ENCODE measurements around the gene C1orf210.

DNA sequence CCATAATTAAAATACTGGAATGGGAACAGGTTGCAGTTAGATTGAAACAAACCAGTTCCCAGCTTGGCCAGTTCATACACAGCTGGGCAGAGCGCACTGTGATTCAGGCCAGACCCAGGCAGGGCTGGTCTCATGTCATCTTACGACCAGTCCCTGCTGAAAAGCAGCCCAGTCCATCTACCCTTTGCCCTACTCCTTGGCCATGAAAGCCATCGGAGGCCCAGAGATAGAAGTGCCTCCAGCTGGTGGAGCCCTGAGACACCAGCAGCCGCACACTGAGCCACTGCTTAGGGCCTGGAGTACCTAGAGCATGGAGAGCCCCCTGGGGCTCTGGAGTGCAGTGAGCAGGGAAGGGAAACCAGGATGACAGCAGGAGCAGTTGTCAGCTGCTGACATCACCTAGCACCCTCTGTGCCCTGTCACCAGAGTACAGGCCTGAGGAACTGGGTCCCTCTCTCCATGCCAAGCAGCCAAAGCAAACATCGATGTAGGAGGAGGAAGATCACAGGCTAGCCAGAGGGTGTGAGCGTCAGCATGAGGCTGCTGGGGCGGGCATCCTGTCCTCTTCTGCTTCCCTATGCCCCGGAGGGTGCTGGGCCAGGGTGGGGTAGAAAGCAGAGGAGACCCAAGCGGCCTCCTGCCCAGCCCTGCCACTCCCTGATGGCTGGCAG is 49.8 kb downstream of the C1orf210 start:
- TF ChIP-seq, protein P1, sequence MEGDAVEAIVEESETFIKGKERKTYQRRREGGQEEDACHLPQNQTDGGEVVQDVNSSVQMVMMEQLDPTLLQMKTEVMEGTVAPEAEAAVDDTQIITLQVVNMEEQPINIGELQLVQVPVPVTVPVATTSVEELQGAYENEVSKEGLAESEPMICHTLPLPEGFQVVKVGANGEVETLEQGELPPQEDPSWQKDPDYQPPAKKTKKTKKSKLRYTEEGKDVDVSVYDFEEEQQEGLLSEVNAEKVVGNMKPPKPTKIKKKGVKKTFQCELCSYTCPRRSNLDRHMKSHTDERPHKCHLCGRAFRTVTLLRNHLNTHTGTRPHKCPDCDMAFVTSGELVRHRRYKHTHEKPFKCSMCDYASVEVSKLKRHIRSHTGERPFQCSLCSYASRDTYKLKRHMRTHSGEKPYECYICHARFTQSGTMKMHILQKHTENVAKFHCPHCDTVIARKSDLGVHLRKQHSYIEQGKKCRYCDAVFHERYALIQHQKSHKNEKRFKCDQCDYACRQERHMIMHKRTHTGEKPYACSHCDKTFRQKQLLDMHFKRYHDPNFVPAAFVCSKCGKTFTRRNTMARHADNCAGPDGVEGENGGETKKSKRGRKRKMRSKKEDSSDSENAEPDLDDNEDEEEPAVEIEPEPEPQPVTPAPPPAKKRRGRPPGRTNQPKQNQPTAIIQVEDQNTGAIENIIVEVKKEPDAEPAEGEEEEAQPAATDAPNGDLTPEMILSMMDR (IDR thresholded peaks at IDR 0.05; ENCODE audit: low read length), result no peak
- no peak for TF ChIP-seq EZH2 (IDR thresholded peaks at IDR 0.05; ENCODE audit: borderline replicate concordance, low read length)
